ENCODE data around the gene KLHL35. TPM values are rescaled to one million over a fixed set of nuclear protein-coding genes. Genes with fewer than 3 reads are reported as not detected.

Gene KLHL35
- total RNA-seq, 1 experiment from 2014 or later, result 1.3 TPM

DNA sequence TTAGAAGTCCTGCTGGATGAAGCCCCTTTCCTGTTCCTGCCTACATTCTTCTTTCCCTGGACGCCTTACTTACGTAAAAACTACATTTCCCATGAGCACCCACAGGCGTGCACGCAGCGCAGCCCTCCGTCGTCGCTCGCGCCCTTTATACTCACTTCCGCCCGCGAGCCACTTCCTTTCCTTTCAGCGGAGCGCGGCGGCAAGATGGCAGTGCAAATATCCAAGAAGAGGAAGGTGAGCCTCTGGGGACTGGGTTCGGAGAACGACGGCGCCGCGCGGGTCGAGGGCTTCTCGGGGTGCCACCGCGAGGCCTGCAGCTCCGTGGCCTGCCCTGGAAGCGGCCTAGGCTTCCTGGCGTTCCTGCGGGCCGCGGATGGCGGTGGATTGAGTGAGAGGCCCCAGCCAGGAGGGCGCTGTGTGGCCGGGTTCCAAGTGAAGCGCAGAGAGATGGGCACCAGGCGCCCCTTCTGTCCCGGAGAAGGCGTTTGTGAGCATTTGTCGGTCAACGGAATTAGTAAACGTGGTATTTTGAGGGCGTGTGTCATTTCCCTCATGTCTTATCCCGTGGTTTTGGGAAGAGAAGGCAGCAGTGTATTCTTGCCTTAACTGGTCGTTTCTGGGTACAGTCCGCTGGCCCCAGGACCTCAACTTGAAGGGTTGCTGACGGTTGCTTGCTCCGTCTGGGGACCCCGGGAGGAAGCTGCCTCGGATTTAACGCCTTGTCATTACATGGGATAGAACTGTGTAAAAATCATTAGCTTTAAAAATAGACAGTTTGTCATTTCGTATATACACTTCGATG lies 33.5 kb downstream of the KLHL35 start, which contains the start of gene RPS3:
RPS3 (plus strand) TSS at position 175 of the 802 bp plus-strand sequence; CDS start at position 205, 30 bp downstream.
- Mint-ChIP-seq H3K4me1 (ENCODE audit: low read depth, unreplicated experiment) (peaks cover 25% of the 10 kb centered on the region), H3K9me3 (ENCODE audit: low read depth, unreplicated experiment) (no peaks in the 10 kb centered on the region), H3K27me3 (ENCODE audit: unreplicated experiment) (peaks cover 16% of the 10 kb centered on the region), H3K27ac (ENCODE audit: unreplicated experiment) (peak within 1 kb of the TSS; percentile 97), H3K36me3 (ENCODE audit: insufficient read depth, unreplicated experiment) (peaks cover 57% of the 10 kb centered on the region), H3K4me3 (ENCODE audit: low read depth, unreplicated experiment) (peak within 1 kb of the TSS; percentile 98)
- BruUV-seq (replicated peaks), result TSS peak; percentile 43
- intact Hi-C loops (cut with micrococcal nuclease; ENCODE audit: unreplicated experiment), result no loop called here
- TF ChIP-seq, protein P1, sequence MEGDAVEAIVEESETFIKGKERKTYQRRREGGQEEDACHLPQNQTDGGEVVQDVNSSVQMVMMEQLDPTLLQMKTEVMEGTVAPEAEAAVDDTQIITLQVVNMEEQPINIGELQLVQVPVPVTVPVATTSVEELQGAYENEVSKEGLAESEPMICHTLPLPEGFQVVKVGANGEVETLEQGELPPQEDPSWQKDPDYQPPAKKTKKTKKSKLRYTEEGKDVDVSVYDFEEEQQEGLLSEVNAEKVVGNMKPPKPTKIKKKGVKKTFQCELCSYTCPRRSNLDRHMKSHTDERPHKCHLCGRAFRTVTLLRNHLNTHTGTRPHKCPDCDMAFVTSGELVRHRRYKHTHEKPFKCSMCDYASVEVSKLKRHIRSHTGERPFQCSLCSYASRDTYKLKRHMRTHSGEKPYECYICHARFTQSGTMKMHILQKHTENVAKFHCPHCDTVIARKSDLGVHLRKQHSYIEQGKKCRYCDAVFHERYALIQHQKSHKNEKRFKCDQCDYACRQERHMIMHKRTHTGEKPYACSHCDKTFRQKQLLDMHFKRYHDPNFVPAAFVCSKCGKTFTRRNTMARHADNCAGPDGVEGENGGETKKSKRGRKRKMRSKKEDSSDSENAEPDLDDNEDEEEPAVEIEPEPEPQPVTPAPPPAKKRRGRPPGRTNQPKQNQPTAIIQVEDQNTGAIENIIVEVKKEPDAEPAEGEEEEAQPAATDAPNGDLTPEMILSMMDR (IDR thresholded peaks at IDR 0.05; ENCODE audit: unreplicated experiment), result no peak
- peak; percentile 89 for DNase-seq
- CTCF ChIA-PET, result interaction anchor here (0.8 to 1.2 kb wide), 3 partner anchors 19 to 193 kb away, joined by 3 read pairs; no protein-coding TSS in a partner anchor

DNA sequence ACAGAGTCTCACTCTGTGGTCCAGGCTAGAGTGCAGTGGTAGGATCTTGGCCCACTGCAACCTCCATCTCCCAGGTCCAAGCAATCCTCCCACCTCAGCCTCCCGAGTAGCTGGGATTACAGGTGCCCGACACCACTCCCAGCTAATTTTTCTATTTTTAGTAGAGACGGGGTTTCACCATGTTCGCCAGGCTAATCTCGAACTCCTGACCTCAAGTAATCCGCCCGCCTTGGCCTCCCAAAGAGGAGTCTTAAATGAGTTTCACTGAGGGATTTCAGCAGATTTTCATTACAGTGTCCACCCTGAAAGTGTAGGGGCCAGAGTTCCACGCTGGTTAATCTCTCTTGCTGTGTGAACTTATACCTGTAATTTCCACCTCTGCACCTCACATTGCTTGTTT lies 34.1 kb downstream of the KLHL35 start:
- peaks cover 50% of the 10 kb centered on the region for H3K36me3 Mint-ChIP-seq (ENCODE audit: insufficient read depth, unreplicated experiment)
- H3K4me3 Mint-ChIP-seq (ENCODE audit: low read depth, unreplicated experiment), result peak overlapping the region; percentile 98
- no peak for DNase-seq
- TF ChIP-seq, protein P1 (IDR thresholded peaks at IDR 0.05; ENCODE audit: unreplicated experiment), result no peak
- no TSS peak for BruUV-seq (replicated peaks)
- H3K4me1 Mint-ChIP-seq (ENCODE audit: low read depth, unreplicated experiment), result peaks cover 25% of the 10 kb centered on the region
- intact Hi-C loops (cut with micrococcal nuclease; ENCODE audit: unreplicated experiment), result no loop called here
- H3K9me3 Mint-ChIP-seq (ENCODE audit: low read depth, unreplicated experiment), result no peaks in the 10 kb centered on the region
- CTCF ChIA-PET, result no interaction called here
- H3K27me3 Mint-ChIP-seq (ENCODE audit: unreplicated experiment), result peaks cover 16% of the 10 kb centered on the region
- peak overlapping the region; percentile 97 for H3K27ac Mint-ChIP-seq (ENCODE audit: unreplicated experiment)

DNA sequence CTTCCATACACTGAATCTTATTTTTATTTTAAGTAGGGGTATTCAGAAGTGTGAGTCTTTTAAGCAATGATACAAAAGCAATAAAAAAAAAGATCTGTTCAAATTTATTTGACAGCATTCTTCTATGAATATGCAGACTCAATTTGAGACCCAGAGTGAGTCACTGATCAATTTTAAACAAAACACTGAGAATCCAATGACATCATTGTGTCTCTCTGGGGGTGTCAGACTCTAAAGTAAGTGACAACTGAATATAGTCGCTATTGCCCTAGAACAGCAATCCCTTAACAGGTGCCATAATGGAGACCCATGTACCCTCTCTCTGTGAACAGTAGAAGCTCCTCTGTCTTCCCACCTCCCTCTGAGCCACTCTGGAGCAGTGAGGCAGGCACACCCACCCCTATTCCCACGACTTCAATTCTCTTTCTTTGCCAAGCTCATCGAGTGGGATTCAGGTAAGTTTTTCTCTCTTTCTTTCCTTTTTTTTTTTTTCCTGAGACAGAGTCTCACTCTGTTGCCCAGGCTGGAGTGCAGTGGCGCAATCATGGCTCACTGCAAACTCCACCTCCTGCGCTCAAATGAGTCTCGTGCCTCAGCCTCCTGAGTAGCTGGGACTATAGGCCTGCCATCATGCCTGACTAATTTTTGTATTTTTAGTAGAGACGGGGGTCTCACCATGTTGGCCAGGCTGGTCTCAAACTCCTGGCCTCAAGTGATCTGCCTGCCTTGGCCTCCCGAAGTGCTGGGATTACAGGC lies 38.7 kb downstream of the KLHL35 start:
- no peak overlapping the region for H3K27ac Mint-ChIP-seq (ENCODE audit: unreplicated experiment)
- TF ChIP-seq, protein P1 (IDR thresholded peaks at IDR 0.05; ENCODE audit: unreplicated experiment), result no peak
- H3K36me3 Mint-ChIP-seq (ENCODE audit: insufficient read depth, unreplicated experiment), result peaks cover 4% of the 10 kb centered on the region
- CTCF ChIA-PET, result interaction anchor here (0.7 kb wide), 1 partner anchor 14 kb away, joined by 3 read pairs; no protein-coding TSS in a partner anchor
- H3K4me3 Mint-ChIP-seq (ENCODE audit: low read depth, unreplicated experiment), result no peak overlapping the region
- peaks cover 16% of the 10 kb centered on the region for H3K27me3 Mint-ChIP-seq (ENCODE audit: unreplicated experiment)
- intact Hi-C loops (cut with micrococcal nuclease; ENCODE audit: unreplicated experiment), result no loop called here
- no peaks in the 10 kb centered on the region for H3K4me1 Mint-ChIP-seq (ENCODE audit: low read depth, unreplicated experiment)
- H3K9me3 Mint-ChIP-seq (ENCODE audit: low read depth, unreplicated experiment), result no peaks in the 10 kb centered on the region
- no peak for DNase-seq
- BruUV-seq (replicated peaks), result no TSS peak

DNA sequence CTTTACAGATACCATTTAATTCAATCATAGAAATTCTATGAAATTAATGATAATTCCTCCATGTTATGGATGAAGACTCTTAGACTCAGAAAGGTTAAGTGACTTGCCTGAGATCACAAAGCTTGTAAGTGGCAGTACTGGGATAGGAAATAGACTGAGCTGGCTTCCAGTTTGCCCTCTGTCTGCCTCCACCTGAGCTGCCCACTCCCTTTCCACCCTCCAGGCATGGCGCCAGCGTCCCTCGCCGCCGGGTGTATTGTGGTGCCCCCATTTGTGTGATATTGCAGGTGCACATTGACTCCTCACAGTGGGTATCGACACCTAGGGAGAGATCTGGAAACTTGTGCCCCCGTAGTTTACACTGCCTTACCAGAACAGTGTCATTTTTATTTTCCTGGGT lies 43.1 kb downstream of the KLHL35 start:
- DNase-seq, result no peak
- Mint-ChIP-seq H3K4me1 (ENCODE audit: low read depth, unreplicated experiment) (no peaks in the 10 kb centered on the region), H3K9me3 (ENCODE audit: low read depth, unreplicated experiment) (no peaks in the 10 kb centered on the region), H3K4me3 (ENCODE audit: low read depth, unreplicated experiment) (no peak overlapping the region), H3K36me3 (ENCODE audit: insufficient read depth, unreplicated experiment) (no peaks in the 10 kb centered on the region), H3K27ac (ENCODE audit: unreplicated experiment) (no peak overlapping the region), H3K27me3 (ENCODE audit: unreplicated experiment) (peaks cover under 1% of the 10 kb centered on the region)
- TF ChIP-seq, protein P1 (IDR thresholded peaks at IDR 0.05; ENCODE audit: unreplicated experiment), result no peak
- intact Hi-C loops (cut with micrococcal nuclease; ENCODE audit: unreplicated experiment), result no loop called here
- CTCF ChIA-PET, result interaction anchor here (0.6 to 1.0 kb wide), 4 partner anchors 11 to 110 kb away, joined by 3 to 4 read pairs (median 3); no protein-coding TSS in a partner anchor
- BruUV-seq (replicated peaks), result no TSS peak

Data from Calu3 (cell line).